HT-29 (cell line): Measurements from ENCODE around the gene GTF2F2. TPM values are rescaled to one million over a fixed set of nuclear protein-coding genes. Genes with fewer than 3 reads are reported as not detected.

Experiments used
- DNase-seq: peaks from one replicate; pipeline ENCODE4 v3.0.0-alpha.2; 2015; ENCODE audit warnings: low spot score
- total RNA-seq: library from RNA; depleted of rRNA; stranded (reverse); fragments of >200 nt; shearing (Covaris generic); gene quantifications from 2 replicates; pipeline ENCODE4 v1.2.3, GENCODE V29; 2014; rRNA removed

GTF2F2 gene, protein sequence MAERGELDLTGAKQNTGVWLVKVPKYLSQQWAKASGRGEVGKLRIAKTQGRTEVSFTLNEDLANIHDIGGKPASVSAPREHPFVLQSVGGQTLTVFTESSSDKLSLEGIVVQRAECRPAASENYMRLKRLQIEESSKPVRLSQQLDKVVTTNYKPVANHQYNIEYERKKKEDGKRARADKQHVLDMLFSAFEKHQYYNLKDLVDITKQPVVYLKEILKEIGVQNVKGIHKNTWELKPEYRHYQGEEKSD
- total RNA-seq = 16.8 and 18.2 TPM in 2 replicates

- DNase-seq = peak; percentile 97
These were observed at the start of gene GTF2F2 for GRCh38 chr13:45119991-45120864. Gene GTF2F2 (plus strand): TSS chr13:45120510. CDS start chr13:45120656, 146 bp downstream.

DNA sequence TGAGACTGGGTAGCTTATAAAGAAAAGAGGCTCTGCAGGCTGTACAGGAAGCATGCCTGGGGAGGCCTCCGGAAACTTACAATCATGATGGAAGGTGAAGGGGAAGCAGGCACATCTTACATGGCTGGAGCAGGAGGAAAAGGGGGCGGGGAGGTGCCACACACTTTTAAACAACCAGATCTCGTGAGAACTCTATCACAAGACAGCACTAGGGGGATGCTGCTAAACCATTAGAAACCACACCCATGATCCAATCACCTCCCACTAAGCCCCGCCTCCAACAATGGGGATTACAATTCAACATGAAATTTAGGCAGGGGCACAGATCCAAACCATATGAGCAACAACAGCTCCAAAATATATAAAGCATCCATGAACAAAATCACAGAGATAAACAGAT, 46.5 kb upstream of the GTF2F2 start:
- DNase-seq = no peak

DNA sequence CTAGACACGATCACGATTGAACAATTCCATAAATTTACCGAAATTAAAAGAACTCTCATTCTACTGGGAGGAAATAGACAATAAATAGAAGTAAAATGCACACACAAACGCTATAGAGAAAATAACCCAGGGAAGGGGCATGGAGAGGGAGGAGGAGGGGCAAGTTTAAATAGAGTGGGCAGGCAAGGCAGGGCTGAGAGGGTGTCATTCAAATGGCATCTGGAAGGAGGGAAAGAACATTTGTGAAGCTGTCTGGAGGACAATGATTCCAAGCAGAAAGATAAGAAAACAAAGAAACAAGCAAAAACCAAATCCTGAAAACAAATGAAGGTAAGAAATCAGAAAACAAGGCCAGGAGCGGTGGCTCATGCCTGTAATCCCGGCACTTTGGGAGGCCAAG, 45.6 kb upstream of the GTF2F2 start:
- no peak for DNase-seq

GRCh38 chr13:45078003-45078402, 42.3 kb upstream of the GTF2F2 start:
- no peak for DNase-seq

- DNase-seq = no peak
These were observed 37.3 kb upstream of the GTF2F2 start for GRCh38 chr13:45082964-45083363.

- DNase-seq = no peak
These were observed 35.8 kb upstream of the GTF2F2 start for GRCh38 chr13:45084515-45084914.

DNA sequence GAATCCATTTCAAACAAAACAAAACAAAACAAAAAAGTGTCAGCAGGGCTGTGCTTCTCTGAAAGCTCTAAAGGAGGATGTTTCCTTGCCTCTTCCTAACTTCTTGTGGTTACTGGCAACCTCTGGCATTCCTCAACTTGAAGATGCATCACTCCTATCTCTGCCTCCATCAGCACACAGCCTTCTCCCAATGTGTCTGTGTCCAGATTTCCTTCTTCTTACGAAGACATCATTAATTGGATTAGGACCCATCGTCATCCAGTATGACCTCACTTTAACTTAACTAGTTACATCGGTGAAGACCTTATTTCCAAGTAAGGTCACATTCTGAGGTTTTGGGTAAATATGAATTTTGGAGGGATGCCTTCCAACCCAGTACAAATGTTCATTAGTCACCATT, 33.8 kb upstream of the GTF2F2 start:
- DNase-seq = no peak

GRCh38 chr13:45092663-45093062, 27.6 kb upstream of the GTF2F2 start:
- DNase-seq = no peak

- DNase-seq = no peak
These were observed 19.6 kb upstream of the GTF2F2 start for GRCh38 chr13:45100573-45101262.

DNA sequence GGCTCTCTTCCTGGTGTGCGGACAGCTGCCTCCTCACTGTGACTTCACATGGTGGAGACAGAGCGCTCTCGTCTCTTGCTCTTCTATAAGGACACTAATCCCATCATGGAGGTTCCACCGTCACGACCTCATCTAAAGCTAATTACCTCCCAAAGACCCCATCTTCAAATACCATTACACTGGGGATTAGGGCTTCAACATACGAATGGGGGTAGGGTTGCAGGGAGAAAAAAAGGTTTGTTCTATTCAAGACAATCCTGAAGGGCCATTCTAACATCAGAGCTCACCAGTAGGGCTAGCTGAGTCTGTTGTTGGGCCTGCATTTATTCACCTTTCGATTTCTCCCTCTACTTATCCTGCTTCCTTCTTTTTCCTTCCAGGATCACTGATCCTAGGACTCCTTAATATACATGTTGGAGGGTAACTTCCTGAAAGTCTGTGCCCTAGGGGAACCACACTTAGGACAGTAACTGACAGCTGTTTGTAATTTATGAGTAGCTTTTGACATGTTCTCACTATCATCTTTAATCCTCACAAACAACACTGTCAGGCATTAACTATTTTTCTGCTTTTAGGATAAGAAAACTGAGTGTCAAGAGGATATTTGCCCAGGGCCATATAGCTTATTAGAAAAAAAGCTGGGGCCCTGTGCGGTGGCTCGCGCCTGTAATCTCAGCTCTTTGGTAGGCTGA, 18.8 kb upstream of the GTF2F2 start:
- DNase-seq = no peak

DNA sequence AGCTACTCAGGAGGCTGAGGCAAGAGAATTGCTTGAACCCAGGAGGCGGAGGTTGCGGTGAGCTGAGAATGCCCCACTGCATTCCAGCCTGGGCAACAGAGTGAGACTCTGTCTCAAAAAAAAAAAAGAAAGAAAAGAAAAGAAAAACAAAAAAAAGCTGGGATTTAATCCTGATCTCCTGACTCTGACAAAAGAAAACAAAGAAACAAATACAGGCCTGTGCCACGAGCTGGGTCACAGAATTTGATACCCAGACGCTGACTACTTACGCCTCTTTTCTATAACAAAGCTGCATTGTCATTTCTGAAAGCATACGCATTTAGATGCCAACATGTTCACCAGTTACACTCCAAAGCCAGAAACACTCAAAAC, 18.2 kb upstream of the GTF2F2 start:
- DNase-seq = no peak

DNA sequence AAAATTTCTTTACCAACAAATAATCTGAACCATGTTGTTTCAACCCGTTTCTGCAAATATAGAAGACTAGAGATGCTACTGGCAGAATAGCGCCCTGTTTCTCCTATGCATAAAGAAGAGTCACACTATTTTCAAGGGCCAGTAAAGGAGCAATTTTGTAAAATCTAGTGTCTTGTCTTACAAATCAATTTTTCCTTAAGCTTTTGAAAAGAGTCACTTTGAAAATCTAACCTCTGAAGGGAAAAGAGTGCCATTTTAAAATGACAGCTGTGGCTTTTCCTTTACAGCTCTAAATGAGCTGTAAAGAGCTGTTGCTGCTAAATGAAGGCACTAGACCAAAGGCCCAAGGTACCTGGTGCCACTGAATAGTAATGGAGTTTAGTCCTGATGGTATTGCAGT, 16.9 kb upstream of the GTF2F2 start:
- DNase-seq = no peak

GRCh38 chr13:45104261-45104660, 16.0 kb upstream of the GTF2F2 start:
- DNase-seq = no peak

DNA sequence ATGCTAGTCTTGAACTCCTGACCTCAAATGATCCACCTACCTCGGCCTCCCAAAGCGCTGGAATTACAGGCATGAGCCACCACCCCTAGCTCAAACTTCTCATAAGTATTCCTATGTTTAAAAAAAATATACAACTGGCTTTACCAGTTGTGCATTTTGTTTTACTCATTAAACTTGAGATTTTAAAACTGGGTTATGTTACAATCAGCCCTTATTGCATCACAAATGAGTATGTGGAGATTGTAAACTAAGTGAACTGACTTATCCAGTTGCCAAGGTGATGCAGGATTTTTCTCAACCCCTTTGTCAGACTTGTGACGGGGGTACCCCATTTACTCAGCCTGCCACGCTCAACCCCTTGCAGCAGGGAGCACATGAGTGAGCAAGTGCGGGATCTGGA, 14.4 kb upstream of the GTF2F2 start:
- DNase-seq = no peak

DNA sequence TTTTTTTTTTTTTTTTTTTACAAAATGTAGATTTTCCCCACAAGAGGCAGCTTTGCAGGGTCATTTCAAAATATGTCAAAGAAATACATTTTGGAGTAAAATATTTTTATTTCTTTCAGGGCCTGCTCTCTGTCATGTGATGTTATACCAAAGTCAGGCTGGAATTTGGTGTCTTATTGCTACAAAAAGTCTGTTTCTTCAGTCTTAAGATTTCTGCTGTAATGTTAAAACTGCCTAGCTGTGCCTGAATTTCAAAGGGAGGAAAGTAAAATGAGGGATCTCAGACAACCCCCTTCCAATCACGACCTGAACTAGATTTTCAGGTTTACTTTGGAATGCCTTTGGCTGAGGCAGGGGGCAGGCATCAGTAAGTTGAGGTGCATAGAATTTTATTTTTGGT, 12.8 kb upstream of the GTF2F2 start:
- DNase-seq = no peak

DNA sequence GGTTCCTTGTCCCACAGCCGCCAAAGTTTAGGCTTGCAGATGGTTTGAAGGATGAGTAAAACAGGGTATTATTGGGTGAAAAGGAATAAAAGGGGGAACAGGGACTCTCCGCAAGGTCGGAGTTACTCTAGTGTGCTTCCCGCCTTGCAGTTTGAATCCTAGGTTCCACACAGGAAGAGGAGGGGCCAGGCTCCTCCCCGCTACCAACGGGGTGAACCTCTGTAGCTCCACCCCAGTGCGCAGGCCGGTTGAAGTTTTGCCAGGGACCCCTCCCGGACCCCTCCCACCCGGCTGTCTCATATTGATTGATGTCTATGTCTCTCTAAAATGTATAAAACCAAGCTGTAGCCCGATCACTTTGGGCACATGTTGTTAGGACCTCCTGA, 11.6 kb upstream of the GTF2F2 start:
- DNase-seq = no peak

DNA sequence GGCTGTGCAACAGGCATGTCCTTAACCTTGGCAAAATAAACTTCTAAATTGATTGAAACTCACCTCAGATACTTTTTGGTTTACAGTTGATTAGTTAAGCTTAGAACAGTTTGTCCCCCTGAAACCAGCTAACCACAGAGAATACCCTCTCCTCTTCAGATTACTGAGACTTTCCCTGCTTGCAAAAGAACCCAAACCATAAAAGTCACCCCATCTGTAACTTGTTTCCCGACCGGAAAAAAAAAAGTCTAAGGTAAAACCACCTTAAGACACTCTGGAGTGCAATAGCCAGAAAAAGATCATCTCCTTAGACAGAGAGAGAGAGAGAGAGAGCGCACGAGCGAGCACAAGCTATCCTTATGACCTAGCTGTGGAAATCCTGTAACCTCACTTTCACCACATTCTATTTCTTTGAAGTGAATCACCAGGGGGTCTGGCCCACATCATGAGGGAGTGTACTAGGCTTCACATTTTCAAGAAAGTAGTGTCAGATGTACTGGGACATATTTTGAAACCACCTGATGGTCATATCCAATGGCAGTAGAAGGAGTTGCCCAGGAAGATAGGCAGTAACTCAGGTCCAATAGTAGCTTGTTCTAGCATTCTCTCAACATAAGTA, 11.1 kb upstream of the GTF2F2 start:
- DNase-seq = no peak

- DNase-seq = no peak
These were observed 6.8 kb upstream of the GTF2F2 start for GRCh38 chr13:45113233-45114224.

DNA sequence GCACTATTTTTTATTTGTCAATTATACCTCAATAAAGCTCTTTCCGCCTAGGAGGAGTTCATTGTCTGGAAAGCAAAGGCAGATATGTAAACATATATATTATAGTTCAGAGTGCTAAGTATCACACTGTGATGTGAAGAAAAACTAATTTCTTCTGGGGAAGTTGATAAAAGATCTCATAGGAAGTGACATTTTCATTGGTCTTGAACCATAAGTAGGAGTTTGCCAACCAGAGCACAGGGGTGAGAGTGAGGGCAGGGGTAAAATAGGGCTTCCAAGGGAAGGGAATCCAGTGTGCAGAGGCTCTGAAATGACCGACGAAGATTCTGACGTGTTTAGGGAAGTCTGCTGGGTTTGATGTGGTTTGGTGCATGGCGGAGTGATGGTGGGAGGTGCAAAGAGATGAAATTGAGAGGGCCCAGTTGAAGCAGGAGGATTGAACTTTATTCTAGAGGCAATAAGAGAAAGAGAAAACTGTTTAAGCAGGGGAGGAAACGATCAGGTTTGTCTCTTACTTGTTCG, 780 bp upstream of the GTF2F2 start:
- peak; percentile 45 for DNase-seq
